Neural progenitor cell (in vitro differentiated cells): ENCODE results near the gene CNTN1. TPM values are rescaled to one million over a fixed set of nuclear protein-coding genes. Genes with fewer than 3 reads are reported as not detected.

Experiments
- DNase-seq: peaks from one replicate; pipeline ENCODE4 v3.0.0-alpha.2; 2016; ENCODE audit warnings: low spot score
- H2AFZ ChIP-seq: fragments of 200-600 bp; sonication (generic); replicated peaks from 2 replicates; pipeline ENCODE4 v1.6.1; 2016; ENCODE audit warnings: antibody characterized with exemption
- H3F3A ChIP-seq: fragments of 200-600 bp; sonication (generic); 2 replicates; pipeline ENCODE4 v1.6.1; 2016; ENCODE audit warnings: antibody characterized with exemption, low read depth
- H3K27ac ChIP-seq: fragments of 200-600 bp; sonication (generic); 2 replicates; pipeline ENCODE4 v1.5.1; 2016; ENCODE audit warnings: mild to moderate bottlenecking
- H3K27me3 ChIP-seq: fragments of 200-600 bp; sonication (generic); 2 replicates; pipeline ENCODE4 v1.6.1; 2016; ENCODE audit warnings: mild to moderate bottlenecking, moderate library complexity
- H3K36me3 ChIP-seq: fragments of 200-600 bp; sonication (generic); 2 replicates; pipeline ENCODE4 v1.5.1; 2016
- H3K4me1 ChIP-seq: fragments of 200-600 bp; sonication (generic); 2 replicates; pipeline ENCODE4 v1.6.1; 2016; ENCODE audit warnings: mixed run types
- H3K4me2 ChIP-seq: fragments of 200-600 bp; sonication (generic); 2 replicates; pipeline ENCODE4 v1.6.1; 2016
- H3K4me3 ChIP-seq: fragments of 200-600 bp; sonication (generic); 2 replicates; pipeline ENCODE4 v1.5.1; 2016
- H3K79me2 ChIP-seq: fragments of 200-600 bp; sonication (generic); 2 replicates; pipeline ENCODE4 v1.6.1; 2016; ENCODE audit warnings: low read depth
- H3K9ac ChIP-seq: fragments of 200-600 bp; sonication (generic); 2 replicates; pipeline ENCODE4 v1.6.1; 2016
- H3K9me3 ChIP-seq: fragments of 200-600 bp; sonication (generic); 2 replicates; pipeline ENCODE4 v1.5.1; 2016; ENCODE audit warnings: low read depth
- H4K20me1 ChIP-seq: fragments of 200-600 bp; sonication (generic); 2 replicates; pipeline ENCODE4 v1.6.1; 2016; ENCODE audit warnings: low read depth
- H3K27ac Mint-ChIP-seq: 3 replicates; pipeline ENCODE4 v1.8.0; 2021; ENCODE audit warnings: mixed read lengths
- H3K27me3 Mint-ChIP-seq: 2 replicates; pipeline ENCODE4 v1.8.0; 2022; ENCODE audit warnings: low read depth, mild to moderate bottlenecking, inconsistent platforms, moderate library complexity, mixed read lengths; ENCODE audit not compliant: insufficient read depth
- H3K36me3 Mint-ChIP-seq: 3 replicates; pipeline ENCODE4 v1.8.0; 2021; ENCODE audit warnings: mixed read lengths
- H3K4me1 Mint-ChIP-seq: 3 replicates; pipeline ENCODE4 v1.8.0; 2021; ENCODE audit warnings: mixed read lengths
- H3K4me3 Mint-ChIP-seq: 3 replicates; pipeline ENCODE4 v1.8.0; 2021; ENCODE audit warnings: mild to moderate bottlenecking, moderate library complexity, mixed read lengths
- H3K9me3 Mint-ChIP-seq: 3 replicates; pipeline ENCODE4 v1.8.0; 2020; ENCODE audit warnings: mixed read lengths
- EZH2 ChIP-seq: fragments of 200-600 bp; sonication (generic); IDR thresholded peaks from 2 replicates; pipeline ENCODE4 v1.6.1; 2017; ENCODE audit warnings: antibody characterized with exemption, mild to moderate bottlenecking, moderate library complexity
- EZH2phosphoT487 ChIP-seq: fragments of 200-600 bp; sonication (generic); IDR thresholded peaks from 2 replicates; pipeline ENCODE4 v1.6.1; 2017; ENCODE audit warnings: antibody characterized with exemption
- total RNA-seq: library from RNA; depleted of rRNA; stranded (reverse); fragments of >200 nt; gene quantifications from 2 replicates; pipeline ENCODE4 v1.2.3, GENCODE V29; 2015; ENCODE audit warnings: low replicate concordance
- TF ChIP-seq, protein P1 (sequence below): fragments of 200-600 bp; sonication (generic); IDR thresholded peaks from 2 replicates; pipeline ENCODE4 v1.5.1; 2017; ENCODE audit warnings: antibody characterized with exemption, mild to moderate bottlenecking

Gene CNTN1
- total RNA-seq, 1 donor from 2014 or later: 0.17 TPM

DNA sequence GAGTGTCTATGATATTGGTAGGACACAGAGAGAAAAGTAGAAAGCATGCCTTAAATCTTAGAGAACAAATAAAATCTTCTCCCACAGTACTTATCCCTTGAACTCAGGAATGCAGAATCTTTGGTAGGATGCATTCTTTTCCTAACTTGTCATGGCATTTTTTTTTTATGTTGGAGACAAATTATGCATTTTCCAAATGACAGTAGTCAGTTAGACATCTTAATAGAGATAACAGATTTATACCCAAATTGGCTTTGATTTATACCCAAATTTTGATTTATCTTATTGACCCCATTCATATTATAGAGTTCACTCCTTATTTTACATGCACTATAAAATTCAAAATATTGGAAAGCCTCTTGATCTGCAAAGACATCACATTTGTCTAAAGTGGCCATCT, 132.9 kb downstream of the CNTN1 start:
- no peaks in the 10 kb centered on the region for H3K9me3 ChIP-seq
- Mint-ChIP-seq H3K27me3 (peaks cover 2% of the 10 kb centered on the region), H3K27ac (no peak overlapping the region), H3K4me1 (peaks cover 10% of the 10 kb centered on the region), H3K36me3 (no peaks in the 10 kb centered on the region), H3K4me3 (no peak overlapping the region), H3K9me3 (no peaks in the 10 kb centered on the region)
- H3K9ac ChIP-seq: no peak overlapping the region
- no peaks in the 10 kb centered on the region for H3F3A ChIP-seq
- H2AFZ ChIP-seq: no peak overlapping the region
- H4K20me1 ChIP-seq: no peaks in the 10 kb centered on the region
- H3K4me3 ChIP-seq: no peak overlapping the region
- H3K4me1 ChIP-seq: peaks cover 1% of the 10 kb centered on the region
- no peaks in the 10 kb centered on the region for H3K36me3 ChIP-seq
- no peak for TF ChIP-seq EZH2phosphoT487
- no peak for TF ChIP-seq EZH2
- TF ChIP-seq, protein P1, sequence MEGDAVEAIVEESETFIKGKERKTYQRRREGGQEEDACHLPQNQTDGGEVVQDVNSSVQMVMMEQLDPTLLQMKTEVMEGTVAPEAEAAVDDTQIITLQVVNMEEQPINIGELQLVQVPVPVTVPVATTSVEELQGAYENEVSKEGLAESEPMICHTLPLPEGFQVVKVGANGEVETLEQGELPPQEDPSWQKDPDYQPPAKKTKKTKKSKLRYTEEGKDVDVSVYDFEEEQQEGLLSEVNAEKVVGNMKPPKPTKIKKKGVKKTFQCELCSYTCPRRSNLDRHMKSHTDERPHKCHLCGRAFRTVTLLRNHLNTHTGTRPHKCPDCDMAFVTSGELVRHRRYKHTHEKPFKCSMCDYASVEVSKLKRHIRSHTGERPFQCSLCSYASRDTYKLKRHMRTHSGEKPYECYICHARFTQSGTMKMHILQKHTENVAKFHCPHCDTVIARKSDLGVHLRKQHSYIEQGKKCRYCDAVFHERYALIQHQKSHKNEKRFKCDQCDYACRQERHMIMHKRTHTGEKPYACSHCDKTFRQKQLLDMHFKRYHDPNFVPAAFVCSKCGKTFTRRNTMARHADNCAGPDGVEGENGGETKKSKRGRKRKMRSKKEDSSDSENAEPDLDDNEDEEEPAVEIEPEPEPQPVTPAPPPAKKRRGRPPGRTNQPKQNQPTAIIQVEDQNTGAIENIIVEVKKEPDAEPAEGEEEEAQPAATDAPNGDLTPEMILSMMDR: no peak
- no peak overlapping the region for H3K4me2 ChIP-seq
- no peak for DNase-seq
- H3K79me2 ChIP-seq: no peaks in the 10 kb centered on the region
- no peak overlapping the region for H3K27ac ChIP-seq
- peaks cover 3% of the 10 kb centered on the region for H3K27me3 ChIP-seq

DNA sequence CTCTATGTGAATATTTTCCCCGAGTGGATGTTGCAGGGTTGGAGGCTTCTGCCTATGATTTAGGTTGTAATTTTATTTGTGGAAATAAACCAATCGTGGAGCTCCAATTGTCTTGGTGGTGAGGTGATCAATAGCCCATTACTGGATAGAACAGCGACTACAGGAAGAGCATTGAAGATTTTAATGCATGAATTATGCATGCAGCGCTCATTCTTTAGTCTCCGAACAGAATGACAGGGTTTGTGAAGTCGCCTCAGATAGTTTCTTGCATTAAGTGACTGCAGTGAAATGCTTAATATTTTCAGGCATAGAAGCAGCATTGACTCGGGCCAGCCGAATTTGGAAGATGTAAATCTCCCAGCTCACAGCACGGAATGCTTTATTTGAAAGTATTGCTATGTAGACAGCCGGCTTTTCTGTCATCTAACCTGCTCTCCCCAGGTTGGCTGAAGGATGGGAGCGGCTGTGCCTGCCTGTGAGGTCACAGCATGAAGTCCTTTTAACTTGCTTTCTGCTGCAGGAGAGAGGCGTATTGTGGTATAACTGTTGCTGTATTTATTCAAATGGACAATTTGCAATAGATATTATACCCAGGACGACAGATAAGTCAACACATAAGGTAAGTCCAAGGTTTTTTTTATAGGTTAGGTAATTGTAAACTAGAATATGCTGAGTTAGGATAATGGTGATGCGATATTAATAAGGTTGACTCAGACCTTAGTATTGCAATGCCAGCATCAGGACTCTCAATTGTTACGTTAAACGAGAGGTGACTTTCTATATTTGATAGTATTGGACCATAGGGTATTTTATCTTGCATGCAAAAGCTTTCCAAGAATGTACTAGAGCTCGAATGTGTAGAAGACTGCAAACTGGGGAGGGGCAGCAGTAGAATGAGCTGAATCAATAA, 135.7 kb downstream of the CNTN1 start:
- H3K36me3 Mint-ChIP-seq: no peaks in the 10 kb centered on the region
- H3K9ac ChIP-seq: no peak overlapping the region
- H3K9me3 Mint-ChIP-seq: no peaks in the 10 kb centered on the region
- TF ChIP-seq EZH2phosphoT487: no peak
- TF ChIP-seq EZH2: no peak
- TF ChIP-seq, protein P1: no peak
- peaks cover 3% of the 10 kb centered on the region for H3K27me3 ChIP-seq
- no peaks in the 10 kb centered on the region for H3K4me1 ChIP-seq
- H3K4me2 ChIP-seq: peak overlapping the region; percentile 46
- H3K4me3 Mint-ChIP-seq: peak overlapping the region; percentile 31
- DNase-seq: peak; percentile 37
- peak overlapping the region; percentile 45 for H2AFZ ChIP-seq
- H4K20me1 ChIP-seq: no peaks in the 10 kb centered on the region
- no peaks in the 10 kb centered on the region for H3K9me3 ChIP-seq
- no peak overlapping the region for H3K27ac Mint-ChIP-seq
- H3K36me3 ChIP-seq: no peaks in the 10 kb centered on the region
- H3K27me3 Mint-ChIP-seq: peaks cover 2% of the 10 kb centered on the region
- H3K79me2 ChIP-seq: no peaks in the 10 kb centered on the region
- H3K4me1 Mint-ChIP-seq: peaks cover 10% of the 10 kb centered on the region
- no peaks in the 10 kb centered on the region for H3F3A ChIP-seq
- H3K27ac ChIP-seq: no peak overlapping the region
- H3K4me3 ChIP-seq: no peak overlapping the region

GRCh38 chr12:40828593-40828990, 136.4 kb downstream of the CNTN1 start:
- Mint-ChIP-seq H3K27ac (no peak overlapping the region), H3K4me3 (no peak overlapping the region), H3K4me1 (peaks cover 10% of the 10 kb centered on the region), H3K27me3 (peaks cover 2% of the 10 kb centered on the region), H3K36me3 (no peaks in the 10 kb centered on the region), H3K9me3 (no peaks in the 10 kb centered on the region)
- Histone ChIP-seq H3K9ac (no peak overlapping the region), H3K27me3 (peaks cover 3% of the 10 kb centered on the region), H3K27ac (no peak overlapping the region), H3K79me2 (no peaks in the 10 kb centered on the region), H3K36me3 (no peaks in the 10 kb centered on the region), H4K20me1 (no peaks in the 10 kb centered on the region), H3K4me2 (no peak overlapping the region), H3K4me3 (no peak overlapping the region), H3F3A (no peaks in the 10 kb centered on the region), H3K9me3 (no peaks in the 10 kb centered on the region), H2AFZ (no peak overlapping the region), H3K4me1 (no peaks in the 10 kb centered on the region)
- no peak for DNase-seq
- no peak for TF ChIP-seq EZH2phosphoT487
- TF ChIP-seq EZH2: no peak
- TF ChIP-seq, protein P1: no peak
